Measurements from ENCODE around the gene NR2F1-AS1. TPM values are rescaled to one million over a fixed set of nuclear protein-coding genes. Genes with fewer than 3 reads are reported as not detected.
A peak's percentile ranks its signal among the peaks of the same experiment; 100 is the strongest.

The NR2F1-AS1 gene
- total and polyA plus RNA-seq, 2 experiments from 2014 or later, result 0.59 to 4.5 TPM

GRCh38 chr5:93599001-93599379 lies 18.0 kb upstream of the NR2F1-AS1 start:
- peaks cover 40% of the 10 kb centered on the region for H3K4me1 Mint-ChIP-seq
- H3K9me2 ChIP-seq (ENCODE audit: insufficient read depth), result no peaks in the 10 kb centered on the region
- TF ChIP-seq REST (IDR thresholded peaks at IDR 0.05; ENCODE audit: unreplicated experiment), result no peak
- TF ChIP-seq EZH2 (IDR thresholded peaks at IDR 0.05; ENCODE audit: low read depth, unreplicated experiment), result peak; percentile 67
- H3K27me3 Mint-ChIP-seq (ENCODE audit: insufficient read depth, low read depth, poor library complexity), result no peaks in the 10 kb centered on the region
- peak overlapping the region; percentile 33 for H3K4me3 ChIP-seq
- H3K79me2 ChIP-seq (replicated peaks; ENCODE audit: insufficient read depth), result no peaks in the 10 kb centered on the region
- DNase-seq (ENCODE audit: low spot score), result no peak
- no peak overlapping the region for H3K27ac ChIP-seq (ENCODE audit: low read depth)
- H4K20me1 ChIP-seq (replicated peaks; ENCODE audit: insufficient read depth), result peaks cover 34% of the 10 kb centered on the region
- no peak overlapping the region for H3K27ac Mint-ChIP-seq
- peaks cover 3% of the 10 kb centered on the region; the same call in 2 of the 3 replicates for H3K36me3 Mint-ChIP-seq (ENCODE audit: low read depth)
- peaks cover 7% of the 10 kb centered on the region; the same call in 2 of the 3 replicates for H3K9me3 Mint-ChIP-seq
- H3K4me2 ChIP-seq, result peak overlapping the region; percentile 63
- H3K4me3 Mint-ChIP-seq, result no peak overlapping the region
- H3K4me1 ChIP-seq (ENCODE audit: insufficient read depth), result peaks cover 82% of the 10 kb centered on the region
- peaks cover 100% of the 10 kb centered on the region for H3K27me3 ChIP-seq (ENCODE audit: insufficient read depth)
- no peak overlapping the region for H2AFZ ChIP-seq
- H3F3A ChIP-seq (replicated peaks; ENCODE audit: low read depth), result peaks cover 47% of the 10 kb centered on the region
- no peaks in the 10 kb centered on the region for H3K36me3 ChIP-seq (ENCODE audit: insufficient read depth)
- ATAC-seq, result no peak

GRCh38 chr5:93598091-93599000 lies 17.3 kb upstream of the NR2F1-AS1 start:
- H3K9me3 Mint-ChIP-seq, result peaks cover 3% of the 10 kb centered on the region
- H3K27ac Mint-ChIP-seq, result no peak overlapping the region
- H3K4me1 Mint-ChIP-seq, result peaks cover 43% of the 10 kb centered on the region
- H3K27me3 Mint-ChIP-seq (ENCODE audit: insufficient read depth, low read depth, poor library complexity), result no peaks in the 10 kb centered on the region
- peaks cover 100% of the 10 kb centered on the region for H3K27me3 ChIP-seq (ENCODE audit: insufficient read depth)
- H3K79me2 ChIP-seq (replicated peaks; ENCODE audit: insufficient read depth), result no peaks in the 10 kb centered on the region
- H3K4me3 Mint-ChIP-seq, result no peak overlapping the region
- no peaks in the 10 kb centered on the region for H3K36me3 Mint-ChIP-seq (ENCODE audit: low read depth)
- H3K36me3 ChIP-seq (ENCODE audit: insufficient read depth), result no peaks in the 10 kb centered on the region
- no peak overlapping the region for H2AFZ ChIP-seq
- peak overlapping the region; percentile 63 for H3K4me2 ChIP-seq
- peaks cover 35% of the 10 kb centered on the region for H4K20me1 ChIP-seq (replicated peaks; ENCODE audit: insufficient read depth)
- H3K27ac ChIP-seq (ENCODE audit: low read depth), result no peak overlapping the region
- no peaks in the 10 kb centered on the region for H3K9me2 ChIP-seq (ENCODE audit: insufficient read depth)
- peaks cover 86% of the 10 kb centered on the region for H3K4me1 ChIP-seq (ENCODE audit: insufficient read depth)
- peak overlapping the region; percentile 33 for H3K4me3 ChIP-seq
- no peak for ATAC-seq
- DNase-seq (ENCODE audit: low spot score), result no peak
- peaks cover 48% of the 10 kb centered on the region for H3F3A ChIP-seq (replicated peaks; ENCODE audit: low read depth)
- TF ChIP-seq ETS1 (IDR thresholded peaks at IDR 0.05) (no peak), ZNF462 (CRISPR knock-in tag; IDR thresholded peaks at IDR 0.05) (no peak), POLR2AphosphoS5 (IDR thresholded peaks at IDR 0.05; ENCODE audit: low read depth) (no peak), JUNB (IDR thresholded peaks at IDR 0.05; ENCODE audit: unreplicated experiment) (no peak), NANOG (IDR thresholded peaks at IDR 0.05; ENCODE audit: borderline replicate concordance) (no peak)
